Activated CD8-positive, alpha-beta memory T cell treated with anti-CD3 and anti-CD28 coated beads for 24 hours (primary cell): ENCODE measurements around the gene YPEL3.

Experiments
- DNase-seq: peaks from one replicate; pipeline ENCODE4 v3.0.0-alpha.2; 2020

Gene YPEL3

GRCh38 chr16:30088832-30089624 is 7.0 kb downstream of the YPEL3 start:
- DNase-seq = no peak

- no peak for DNase-seq
Observed at GRCh38 chr16:30088237-30088831, 7.7 kb downstream of the YPEL3 start.

- no peak for DNase-seq
Observed at GRCh38 chr16:30087181-30087898, 8.7 kb downstream of the YPEL3 start.

- DNase-seq = no peak
Observed at GRCh38 chr16:30086291-30087140, 9.5 kb downstream of the YPEL3 start.

GRCh38 chr16:30085820-30086219 is 10.2 kb downstream of the YPEL3 start:
- DNase-seq = no peak

- DNase-seq = no peak
Observed at GRCh38 chr16:30085247-30085646, 10.8 kb downstream of the YPEL3 start.

GRCh38 chr16:30084816-30085159 is 11.2 kb downstream of the YPEL3 start:
- DNase-seq = no peak

- DNase-seq = no peak
Observed at GRCh38 chr16:30084096-30084815, 11.8 kb downstream of the YPEL3 start.

GRCh38 chr16:30083216-30084055 is 12.6 kb downstream of the YPEL3 start:
- DNase-seq = no peak

GRCh38 chr16:30082545-30083090 is 13.4 kb downstream of the YPEL3 start:
- DNase-seq = no peak

GRCh38 chr16:30079480-30079879 is 16.5 kb downstream of the YPEL3 start:
- no peak for DNase-seq

- no peak for DNase-seq
Observed at GRCh38 chr16:30078744-30079143, 17.3 kb downstream of the YPEL3 start.

GRCh38 chr16:30077656-30078055 is 18.4 kb downstream of the YPEL3 start:
- DNase-seq = no peak

GRCh38 chr16:30076276-30076791 is 19.7 kb downstream of the YPEL3 start:
- DNase-seq = no peak

GRCh38 chr16:30075503-30076275 is 20.3 kb downstream of the YPEL3 start, which contains the start of gene PPP4C:
Gene PPP4C, plus strand, starts transcription at chr16:30075994. Its CDS starts 384 bp downstream, at chr16:30076378.
- DNase-seq = peak; percentile 94

GRCh38 chr16:30070490-30070889 is 25.5 kb downstream of the YPEL3 start:
- DNase-seq = no peak

GRCh38 chr16:30069611-30070462 is 26.2 kb downstream of the YPEL3 start:
- no peak for DNase-seq

GRCh38 chr16:30068750-30069610 is 27.0 kb downstream of the YPEL3 start:
- no peak for DNase-seq
